NCI-H187 treated with DMSO at 0.1 percent for 48 hours (cell line): Measurements from ENCODE around the gene PPM1H.
"Not testable (repeated sequence)": the region's sequence is repeated elsewhere in the genome, so short reads cannot be mapped to it uniquely, and the experiment has no call there.

Experiments
- DNase-seq: peaks from one replicate; lab custom pipeline; 2025; lab: John Stamatoyannopoulos, UW

PPM1H gene

GRCh38 chr12:62731055-62731820 is 203.7 kb downstream of the PPM1H start:
- DNase-seq, result no peak

- no peak for DNase-seq
These were observed 204.3 kb downstream of the PPM1H start for GRCh38 chr12:62730649-62731048.

- not testable (repeated sequence) for DNase-seq
These were observed 205.1 kb downstream of the PPM1H start for GRCh38 chr12:62729579-62730544.

GRCh38 chr12:62728741-62729140 is 206.2 kb downstream of the PPM1H start:
- DNase-seq, result no peak

GRCh38 chr12:62726471-62726980 is 208.4 kb downstream of the PPM1H start:
- no peak for DNase-seq

- DNase-seq, result no peak
These were observed 209.2 kb downstream of the PPM1H start for GRCh38 chr12:62725781-62726180.

- no peak for DNase-seq
These were observed 210.0 kb downstream of the PPM1H start for GRCh38 chr12:62724947-62725451.

GRCh38 chr12:62724285-62724684 is 210.7 kb downstream of the PPM1H start:
- no peak for DNase-seq

- DNase-seq, result no peak
These were observed 211.8 kb downstream of the PPM1H start for GRCh38 chr12:62722971-62723680.

GRCh38 chr12:62720661-62721330 is 214.2 kb downstream of the PPM1H start:
- DNase-seq, result no peak

- DNase-seq, result no peak
These were observed 214.9 kb downstream of the PPM1H start for GRCh38 chr12:62720025-62720424.

- DNase-seq, result no peak
These were observed 216.1 kb downstream of the PPM1H start for GRCh38 chr12:62718762-62719426.

GRCh38 chr12:62717643-62718042 is 217.3 kb downstream of the PPM1H start:
- DNase-seq, result no peak

GRCh38 chr12:62716866-62717525 is 218.0 kb downstream of the PPM1H start:
- DNase-seq, result no peak

GRCh38 chr12:62716037-62716436 is 218.9 kb downstream of the PPM1H start:
- no peak for DNase-seq

GRCh38 chr12:62714774-62715721 is 219.9 kb downstream of the PPM1H start:
- DNase-seq, result no peak

- DNase-seq, result no peak
These were observed 220.7 kb downstream of the PPM1H start for GRCh38 chr12:62714181-62714773.

- DNase-seq, result no peak
These were observed 221.2 kb downstream of the PPM1H start for GRCh38 chr12:62713723-62714122.
